Heart right ventricle (tissue), 16 donors: ENCODE measurements around the gene PBLD. TPM values are rescaled to one million over a fixed set of nuclear protein-coding genes. Genes with fewer than 3 reads are reported as not detected.

Source experiments
- ATAC-seq, 8 donors: fragments of 200-7000 bp; cut with Tn5 transposase; one replicate each; pipeline ENCODE4 v1.9.1; 2020; ENCODE audit warnings: mild to moderate bottlenecking in 8 of 8, moderate library complexity in 8 of 8, moderate number of reproducible peaks in 1 of 8
- DNase-seq, 2 donors: peaks; one replicate each; pipeline ENCODE4 v3.0.0-alpha.2; 2020
- H3K27ac ChIP-seq, 10 donors: fragments of 200-600 bp; sonication (generic) in 2 of 10; one replicate each; pipeline versions ENCODE4 v1.5.0 to v1.8.0; 2020 to 2022; ENCODE audit warnings: mild to moderate bottlenecking in 3 of 10
- H3K27me3 ChIP-seq, 7 donors: fragments of 200-600 bp; one replicate each; pipeline ENCODE4 v1.8.0; 2021 to 2022; ENCODE audit warnings: mild to moderate bottlenecking in 2 of 7
- H3K36me3 ChIP-seq, 9 donors: fragments of 200-600 bp; sonication (generic) in 1 of 9; one replicate each; pipeline versions ENCODE4 v1.5.0 to v1.8.0; 2020 to 2022; ENCODE audit warnings: mild to moderate bottlenecking in 2 of 9
- H3K4me1 ChIP-seq, 9 donors: fragments of 200-600 bp; sonication (generic) in 1 of 9; one replicate each; pipeline versions ENCODE4 v1.5.0 to v1.8.0; 2020 to 2022; ENCODE audit warnings: mild to moderate bottlenecking in 4 of 9
- H3K4me3 ChIP-seq, 10 donors: fragments of 200-600 bp; sonication (generic) in 2 of 10; one replicate each; pipeline versions ENCODE4 v1.5.0 to v1.8.0; 2020 to 2022; ENCODE audit warnings: mild to moderate bottlenecking in 7 of 10, moderate library complexity in 2 of 10
- H3K9me3 ChIP-seq, 11 donors: fragments of 200-600 bp in 10 of 11; sonication (generic) in 2 of 11; one replicate each; pipeline versions ENCODE4 v1.5.0 to v1.8.0; 2013 to 2022; ENCODE audit warnings: mild to moderate bottlenecking in 2 of 11, control low read depth in 1 of 11, moderate library complexity in 1 of 11
- WGBS, 2 donors: extraction: QIAGEN DNeasy Blood & Tissue Kit; methylation state at CpG; one replicate each; pipeline ENCODE4 v1.1.7; 2013; ENCODE audit warnings: inconsistent platforms in 1 of 2; 5-methylcytosine and 5-hydroxymethylcytosine counted together
- intact Hi-C, 10 donors: fragments of 100-400 bp; cut with DNase I; formaldehyde crosslinking; loops; one replicate each; pipeline versions ENCODE4 v1.11.1 to v1.14.2; 2022
- polyA plus RNA-seq, 2 donors: library from polyadenylated mRNA; stranded (reverse); fragments of 200-250 nt; gene quantifications; one replicate each; pipeline ENCODE4 v1.2.3, GENCODE V29; 2013
- total RNA-seq, 10 donors: library from RNA; stranded (reverse); fragmentation: NEBNext Ultra II Directional in 3 of 10; extraction: Animal tissue kit (Norgen Biotek cat#: 25700) in 3 of 10; gene quantifications; one replicate each; pipeline versions ENCODE4 v1.2.1 to v1.2.4, GENCODE V29; 2021 to 2023
- TF ChIP-seq, protein P1 (sequence below), 9 donors: fragments of 200-600 bp; sonication (generic) in 2 of 9; IDR thresholded peaks; one replicate each; pipeline versions ENCODE4 v1.5.0 to v1.8.0; 2021 to 2022; ENCODE audit warnings: antibody characterized with exemption in 9 of 9, mild to moderate bottlenecking in 5 of 9, moderate library complexity in 1 of 9
- donor health status: Arrhythmogenic right ventricular cardiomyopathy.
- donor health status: ischemic (EF 13 %, LVEDD 7.1; RV severe dilation, severe dysfunction).
- donor health status: healthy with polysubstance abuse.
- donor health status: DM: no; HTN: yes; CAD: no.
- donor health status: DM: no; HTN: no; CAD: no.
- donor health status: ischemic (EF 25% LVEDD 6.9; RV normal size, moderate dysfunction).
- donor health status: ischemic (EF 25% LVEDD 5.7; RV mildly dilated, moderate dysfunction).
- donor health status: healthy.
- donor health status: DM: yes; HTN: yes; CAD: no.
- donor health status: Ischemic cardiomyopathy.
- donor health status: ischemic (EF 35%, LVEDD 5.7; RV mildly dilated, moderate dysfunction).
- donor health status: nonischemic (EF 11% LVEDD 7.7; RV severe dilation, severe dysfunction).
- donor health status: DM: yes; HTN: yes; CAD: no.
- donor health status: PGD.
- donor health status: ischemic (EF 29% LVEDD 5.4; RV normal size, mild dysfunction).
- donor health status: nonischemic (EF 23%, LVEDD 6.1; RV moderate dilation, normal function).

The PBLD gene
- total and polyA plus RNA-seq, 12 donors: 1.3 to 8.1 (median 5.5) TPM

DNA sequence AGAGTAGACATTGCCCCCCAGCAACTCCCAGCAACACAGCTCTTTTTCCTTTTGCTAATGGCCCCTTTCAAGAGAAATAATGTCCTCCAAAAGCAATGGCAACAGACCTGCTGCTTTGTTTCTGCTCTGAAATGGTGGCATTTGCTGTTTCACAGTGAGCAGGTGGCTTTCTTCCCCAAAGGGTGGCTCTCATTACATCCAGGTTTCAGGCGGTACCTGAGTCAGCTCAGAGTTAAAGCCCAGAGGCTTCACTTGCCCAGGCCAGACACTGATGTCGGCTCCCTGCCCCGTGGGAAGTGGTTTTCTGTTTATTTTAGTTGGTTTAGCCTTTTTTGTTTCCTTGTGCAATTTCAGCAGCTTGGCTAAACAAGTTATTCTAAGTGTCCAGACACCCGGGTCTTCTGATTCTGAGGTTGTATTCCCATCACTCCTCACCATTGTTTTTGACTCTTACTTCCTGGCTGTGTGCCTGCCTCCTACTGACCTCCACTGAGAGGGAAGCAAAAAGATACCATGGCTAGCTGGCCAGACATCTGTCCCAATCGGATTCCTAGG, 93.1 kb downstream of the PBLD start:
- no peak overlapping the region for H3K27ac ChIP-seq

DNA sequence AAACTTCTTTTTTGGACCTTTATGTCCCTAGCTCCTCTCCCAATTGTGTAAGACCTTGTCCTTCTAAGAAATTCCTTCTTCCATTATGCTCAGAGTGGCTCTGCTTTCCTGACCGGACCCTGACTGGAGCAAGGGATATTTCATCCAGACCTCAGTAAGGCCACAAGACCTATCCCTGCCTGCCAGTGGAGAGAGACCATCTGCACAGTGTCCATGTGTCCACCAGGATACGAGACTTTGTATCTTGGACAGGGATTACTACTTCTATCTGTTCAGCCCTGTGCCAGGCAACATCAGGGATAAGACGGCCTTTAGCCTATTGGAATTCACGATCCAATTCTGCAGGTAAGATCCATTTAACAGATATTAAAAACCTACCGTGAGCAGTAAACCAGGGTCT, 93.7 kb downstream of the PBLD start:
- no peaks in the 10 kb centered on the region for H3K4me1 ChIP-seq
- 91 to 93% methylated on average over 5 of the region's 5 CpGs for WGBS, 2 donors
- no peak overlapping the region for H3K27ac ChIP-seq
- no peaks in the 10 kb centered on the region for H3K27me3 ChIP-seq
- no peak overlapping the region for H3K4me3 ChIP-seq
- no peak for ATAC-seq
- intact Hi-C loops: no loop called here
- H3K36me3 ChIP-seq: no peaks in the 10 kb centered on the region
- H3K9me3 ChIP-seq: no peaks in the 10 kb centered on the region
- TF ChIP-seq, protein P1, sequence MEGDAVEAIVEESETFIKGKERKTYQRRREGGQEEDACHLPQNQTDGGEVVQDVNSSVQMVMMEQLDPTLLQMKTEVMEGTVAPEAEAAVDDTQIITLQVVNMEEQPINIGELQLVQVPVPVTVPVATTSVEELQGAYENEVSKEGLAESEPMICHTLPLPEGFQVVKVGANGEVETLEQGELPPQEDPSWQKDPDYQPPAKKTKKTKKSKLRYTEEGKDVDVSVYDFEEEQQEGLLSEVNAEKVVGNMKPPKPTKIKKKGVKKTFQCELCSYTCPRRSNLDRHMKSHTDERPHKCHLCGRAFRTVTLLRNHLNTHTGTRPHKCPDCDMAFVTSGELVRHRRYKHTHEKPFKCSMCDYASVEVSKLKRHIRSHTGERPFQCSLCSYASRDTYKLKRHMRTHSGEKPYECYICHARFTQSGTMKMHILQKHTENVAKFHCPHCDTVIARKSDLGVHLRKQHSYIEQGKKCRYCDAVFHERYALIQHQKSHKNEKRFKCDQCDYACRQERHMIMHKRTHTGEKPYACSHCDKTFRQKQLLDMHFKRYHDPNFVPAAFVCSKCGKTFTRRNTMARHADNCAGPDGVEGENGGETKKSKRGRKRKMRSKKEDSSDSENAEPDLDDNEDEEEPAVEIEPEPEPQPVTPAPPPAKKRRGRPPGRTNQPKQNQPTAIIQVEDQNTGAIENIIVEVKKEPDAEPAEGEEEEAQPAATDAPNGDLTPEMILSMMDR (IDR thresholded peaks at IDR 0.05): no peak
- no peak for DNase-seq

More for the DNA sequence above, 93.1 kb downstream of the PBLD start:
- 57 to 70% methylated on average over 5 of the region's 5 CpGs for whole genome bisulfite sequencing, 2 donors
- DNase-seq (no peak), ATAC-seq (no peak)
- H3K36me3 ChIP-seq: no peaks in the 10 kb centered on the region
- intact Hi-C loops: no loop called here
- H3K27me3 ChIP-seq: no peaks in the 10 kb centered on the region
- no peak overlapping the region for H3K4me3 ChIP-seq
- no peaks in the 10 kb centered on the region for H3K4me1 ChIP-seq
- no peaks in the 10 kb centered on the region for H3K9me3 ChIP-seq
- TF ChIP-seq, protein P1 (IDR thresholded peaks at IDR 0.05): no peak

DNA sequence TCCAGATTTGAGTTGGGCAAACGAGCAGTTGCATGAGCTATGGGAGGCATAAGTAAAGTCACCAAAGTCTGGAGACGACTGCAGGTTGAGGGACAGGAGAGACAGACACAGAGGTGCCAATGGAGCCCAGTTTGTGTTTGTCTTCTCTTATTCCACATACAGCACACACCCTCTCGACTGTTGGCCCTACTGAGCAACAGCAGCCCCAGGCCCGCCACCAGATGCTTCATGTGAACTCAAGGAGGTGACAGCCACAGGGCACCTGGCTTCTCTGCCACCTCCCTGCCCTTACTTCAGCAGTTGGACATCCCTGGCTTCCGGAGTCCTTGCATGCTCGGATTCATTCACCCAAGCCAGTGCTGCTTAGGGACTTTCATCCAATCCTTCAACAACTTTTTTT, 94.4 kb downstream of the PBLD start:
- DNase-seq: no peak
- intact Hi-C loops: no loop called here
- no peak for ATAC-seq
- no peaks in the 10 kb centered on the region for H3K4me1 ChIP-seq
- no peaks in the 10 kb centered on the region for H3K36me3 ChIP-seq
- TF ChIP-seq, protein P1 (IDR thresholded peaks at IDR 0.05): no peak
- H3K9me3 ChIP-seq: no peaks in the 10 kb centered on the region
- no peak overlapping the region for H3K27ac ChIP-seq
- WGBS, 2 donors: 83 to 90% methylated on average over 6 of the region's 6 CpGs
- no peaks in the 10 kb centered on the region for H3K27me3 ChIP-seq
- H3K4me3 ChIP-seq: no peak overlapping the region

DNA sequence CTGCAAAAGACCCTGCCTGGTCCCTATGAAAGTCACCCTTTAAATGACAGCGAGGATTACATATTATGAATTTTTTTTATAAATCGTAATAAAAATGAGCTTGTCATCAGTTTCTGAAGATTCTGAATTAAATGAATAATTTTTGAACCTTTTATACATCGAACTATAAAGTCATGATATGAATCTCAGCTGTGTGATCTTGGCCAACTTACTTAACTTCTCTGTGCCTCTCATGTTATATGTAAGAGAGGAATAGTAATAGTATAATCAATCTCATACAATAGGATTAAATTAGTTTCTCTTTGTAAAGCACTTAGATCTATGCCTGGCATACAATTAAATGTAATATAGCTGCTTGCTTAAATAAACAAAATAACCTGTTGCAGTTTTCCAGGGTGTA, 95.6 kb downstream of the PBLD start:
- no peak for DNase-seq
- no peaks in the 10 kb centered on the region for H3K36me3 ChIP-seq
- 86 to 89% methylated on average over 3 of the region's 3 CpGs for WGBS, 2 donors
- H3K9me3 ChIP-seq: no peaks in the 10 kb centered on the region
- intact Hi-C loops: no loop called here
- no peak for ATAC-seq
- peaks cover 0 to under 1% (median 0%) of the 10 kb centered on the region in 9 donors for H3K4me1 ChIP-seq
- peaks cover 0 to 2% (median 0%) of the 10 kb centered on the region in 7 donors for H3K27me3 ChIP-seq
- TF ChIP-seq, protein P1 (IDR thresholded peaks at IDR 0.05): no peak
- no peak overlapping the region for H3K4me3 ChIP-seq
- no peak overlapping the region for H3K27ac ChIP-seq
